Adrenal gland (tissue), 12 donors: ENCODE data around the gene NACC2. TPM values are rescaled to one million over a fixed set of nuclear protein-coding genes. Genes with fewer than 3 reads are reported as not detected.

Source experiments
- DNase-seq, 7 donors: peaks; one replicate each; pipeline ENCODE4 v3.0.0-alpha.2; 2019 to 2020
- H3K27ac ChIP-seq, 5 donors: fragments of 200-600 bp; sonication (generic) in 4 of 5; 1 replicate in 3 of 5; 2 replicates in 2 of 5; pipeline versions ENCODE4 v1.5.1 to v1.8.0; 2016 to 2020; ENCODE audit warnings: mild to moderate bottlenecking in 1 of 5
- H3K27me3 ChIP-seq: fragments of 200-600 bp; 2 replicates; pipeline ENCODE4 v1.8.0; 2021
- H3K36me3 ChIP-seq, 2 donors: fragments of 200-600 bp; replicated peaks in 1 of 2; 1 replicate in 1 of 2; 2 replicates in 1 of 2; pipeline versions ENCODE4 v1.5.1 to v1.8.0; 2018 to 2022
- H3K4me1 ChIP-seq, 2 donors: fragments of 200-600 bp; replicated peaks in 1 of 2; 1 replicate in 1 of 2; 2 replicates in 1 of 2; pipeline versions ENCODE4 v1.5.1 to v1.8.0; 2018 to 2021
- H3K4me3 ChIP-seq, 4 donors: fragments of 200-600 bp; sonication (generic) in 3 of 4; one replicate each; pipeline ENCODE4 v1.5.1; 2016 to 2018
- H3K9me3 ChIP-seq, 3 donors: fragments of 200-600 bp; sonication (generic) in 1 of 3; replicated peaks in 1 of 3; 1 replicate in 2 of 3; 2 replicates in 1 of 3; pipeline versions ENCODE4 v1.5.1 to v1.8.0; 2016 to 2021
- CTCF ChIP-seq, 6 experiments: fragments of 450-650 bp in 4 of 6; fragments of 200-600 bp in 2 of 6; sonication (generic) in 1 of 6; IDR thresholded peaks; 1 replicate in 5 of 6; 2 replicates in 1 of 6; pipeline versions ENCODE4 v1.5.1 to v1.8.0; 2016 to 2021; ENCODE audit warnings: antibody characterized with exemption in 6 of 6, mild to moderate bottlenecking in 2 of 6, moderate library complexity in 1 of 6
- POLR2A ChIP-seq, 2 donors: fragments of 450-650 bp; IDR thresholded peaks; one replicate each; pipeline ENCODE4 v1.6.1; 2017; ENCODE audit warnings: antibody characterized with exemption in 2 of 2, mild to moderate bottlenecking in 2 of 2, moderate library complexity in 1 of 2
- WGBS, 4 donors: extraction: QIAGEN DNeasy Blood & Tissue Kit in 2 of 4; methylation state at CpG; one replicate each; pipeline versions ENCODE4 v1.1.5 to v1.1.7; 2013 to 2017; 5-methylcytosine and 5-hydroxymethylcytosine counted together
- intact Hi-C, 2 donors: fragments of 100-400 bp; cut with DNase I; formaldehyde crosslinking; loops; one replicate each; pipeline versions ENCODE4 v1.14.1 to v1.15.0; 2022 to 2023
- polyA plus RNA-seq, 3 donors: library from polyadenylated mRNA; stranded (reverse); fragments of 200-250 nt in 2 of 3; fragments of 350-450 nt in 1 of 3; fragmentation: Illumina TruSeq in 1 of 3; extraction: RNeasy Lipid Tissue Mini Kit (QIAGEN cat#74804) in 1 of 3; gene quantifications; one replicate each; pipeline ENCODE4 v1.2.3, GENCODE V29; 2013 to 2014
- total RNA-seq, 9 donors: library from RNA; depleted of rRNA in 4 of 9; stranded (reverse); fragments of >200 nt in 4 of 9; fragments of 120-200 nt in 1 of 9; fragmentation: NEBNext Ultra II Directional in 1 of 9; extraction: Animal tissue kit (Norgen Biotek cat#: 25700) in 1 of 9; gene quantifications; one replicate each; pipeline versions ENCODE4 v1.1.0 to v1.2.4, GENCODE V29; 2013 to 2023
- donor health status: healthy with polysubstance abuse.
- donor health status: Bipolar disorder and iron deficiency.
- donor health status: DM: yes; HTN: yes; CAD: no.
- donor health status: DM: no; HTN: no; CAD: no.
- donor health status: DM: no; HTN: no; CAD: no.
- donor health status: DM: yes; HTN: yes; CAD: no.

The NACC2 gene
- total and polyA plus RNA-seq, 12 donors, result 3.3 to 61.0 (median 35.3) TPM

GRCh38 chr9:136107155-136107952 lies 12.3 kb upstream of the NACC2 start:
- DNase-seq, result peak in 1 of 7 donors; percentile 29
- Histone ChIP-seq H3K9me3 (no peaks in the 10 kb centered on the region), H3K27ac (no peak overlapping the region), H3K4me3 (no peak overlapping the region), H3K4me1 (peaks cover 20 to 25% of the 10 kb centered on the region in 2 donors), H3K36me3 (no peaks in the 10 kb centered on the region), H3K27me3 (no peaks in the 10 kb centered on the region)
- intact Hi-C loops, result no loop called here
- 71 to 80% (median 76%) methylated on average over 18 to 29 of the region's 29 CpGs for WGBS, 4 donors
- TF ChIP-seq CTCF (IDR thresholded peaks at IDR 0.05) (no peak), POLR2A (IDR thresholded peaks at IDR 0.05) (no peak)

GRCh38 chr9:136105398-136106135 lies 10.5 kb upstream of the NACC2 start:
- peaks cover 20 to 24% of the 10 kb centered on the region in 2 donors for H3K4me1 ChIP-seq
- H3K27me3 ChIP-seq, result no peaks in the 10 kb centered on the region
- peak overlapping the region in 2 of 5 donors; percentile 21 to 63 for H3K27ac ChIP-seq
- TF ChIP-seq POLR2A (IDR thresholded peaks at IDR 0.05) (no peak), CTCF (IDR thresholded peaks at IDR 0.05) (no peak)
- intact Hi-C loops, result no loop called here
- no peaks in the 10 kb centered on the region for H3K36me3 ChIP-seq
- 14 to 34% (median 22%) methylated on average over 12 to 17 of the region's 17 CpGs for WGBS, 4 donors
- DNase-seq, result peak in 6 of 7 donors; percentile 58 to 76 (median 62)
- H3K9me3 ChIP-seq, result no peaks in the 10 kb centered on the region
- no peak overlapping the region for H3K4me3 ChIP-seq

- WGBS, 4 donors, result 79 to 82% (median 80%) methylated on average over 5 to 6 of the region's 6 CpGs; no CpG with 5 or more reads in 1 of the 4 donors
- no peaks in the 10 kb centered on the region for H3K27me3 ChIP-seq
- no peaks in the 10 kb centered on the region for H3K36me3 ChIP-seq
- H3K4me3 ChIP-seq, result no peak overlapping the region
- no peak for DNase-seq
- intact Hi-C loops, result no loop called here
- no peaks in the 10 kb centered on the region for H3K9me3 ChIP-seq
- peak overlapping the region in 1 of 5 donors; percentile 63 for H3K27ac ChIP-seq
- peaks cover 13 to 17% of the 10 kb centered on the region in 2 donors for H3K4me1 ChIP-seq
- TF ChIP-seq POLR2A (IDR thresholded peaks at IDR 0.05) (no peak), CTCF (IDR thresholded peaks at IDR 0.05) (no peak)
Measured at GRCh38 chr9:136104916-136105315, 9.8 kb upstream of the NACC2 start.

GRCh38 chr9:136104488-136104800 lies 9.4 kb upstream of the NACC2 start:
- intact Hi-C loops, result no loop called here
- TF ChIP-seq POLR2A (IDR thresholded peaks at IDR 0.05) (no peak), CTCF (IDR thresholded peaks at IDR 0.05) (no peak)
- H3K4me3 ChIP-seq, result no peak overlapping the region
- H3K27me3 ChIP-seq, result no peaks in the 10 kb centered on the region
- 38 to 89% (median 71%) methylated on average over 1 of the region's 1 CpG for WGBS, 4 donors
- no peak overlapping the region for H3K27ac ChIP-seq
- H3K9me3 ChIP-seq, result no peaks in the 10 kb centered on the region
- DNase-seq, result no peak
- H3K36me3 ChIP-seq, result no peaks in the 10 kb centered on the region
- H3K4me1 ChIP-seq, result peaks cover 11 to 14% of the 10 kb centered on the region in 2 donors
